ENCODE results near the gene ZNF358.

ZNF358 gene

GRCh38 chr19:7489609-7490044 is 26.3 kb upstream of the ZNF358 start:
- DNase-seq (ENCODE audit: low read depth) = no peak

GRCh38 chr19:7492142-7492541 is 23.8 kb upstream of the ZNF358 start:
- DNase-seq (ENCODE audit: low read depth) = no peak

GRCh38 chr19:7492558-7492957 is 23.3 kb upstream of the ZNF358 start:
- no peak for DNase-seq (ENCODE audit: low read depth)

- no peak for DNase-seq (ENCODE audit: low read depth)
Measured at GRCh38 chr19:7494416-7495098, 21.3 kb upstream of the ZNF358 start.

- no peak for DNase-seq (ENCODE audit: low read depth)
Measured at GRCh38 chr19:7497292-7497691, 18.6 kb upstream of the ZNF358 start.

GRCh38 chr19:7500811-7501450 is 15.0 kb upstream of the ZNF358 start:
- DNase-seq (ENCODE audit: low read depth) = no peak

GRCh38 chr19:7502552-7502951 is 13.4 kb upstream of the ZNF358 start:
- no peak for DNase-seq (ENCODE audit: low read depth)

- DNase-seq (ENCODE audit: low read depth) = no peak
Measured at GRCh38 chr19:7504684-7505083, 11.2 kb upstream of the ZNF358 start.

- no peak for DNase-seq (ENCODE audit: low read depth)
Measured at GRCh38 chr19:7505288-7505681, 10.6 kb upstream of the ZNF358 start.

- DNase-seq (ENCODE audit: low read depth) = no peak
Measured at GRCh38 chr19:7505682-7506384, 10.1 kb upstream of the ZNF358 start.

- DNase-seq (ENCODE audit: low read depth) = no peak
Measured at GRCh38 chr19:7506385-7507328, 9.2 kb upstream of the ZNF358 start.

- DNase-seq (ENCODE audit: low read depth) = no peak
Measured at GRCh38 chr19:7507884-7508283, 8.0 kb upstream of the ZNF358 start.

GRCh38 chr19:7509625-7510024 is 6.3 kb upstream of the ZNF358 start:
- no peak for DNase-seq (ENCODE audit: low read depth)

- DNase-seq (ENCODE audit: low read depth) = no peak
Measured at GRCh38 chr19:7512400-7512851, 3.5 kb upstream of the ZNF358 start.

GRCh38 chr19:7513809-7514642 is 1.9 kb upstream of the ZNF358 start:
- DNase-seq (ENCODE audit: low read depth) = no peak

- DNase-seq (ENCODE audit: low read depth) = no peak
Measured at GRCh38 chr19:7515110-7515644, 726 bp upstream of the ZNF358 start.

GRCh38 chr19:7516333-7516732 is 430 bp downstream of the ZNF358 start:
- DNase-seq (ENCODE audit: low read depth) = no peak

- DNase-seq (ENCODE audit: low read depth) = no peak
Measured at GRCh38 chr19:7516878-7517277, 975 bp downstream of the ZNF358 start.

- no peak for DNase-seq (ENCODE audit: low read depth)
Measured at GRCh38 chr19:7519361-7520130, 3.6 kb downstream of the ZNF358 start.

Measured in stimulated activated CD8-positive, alpha-beta memory T cell treated with anti-CD3 and anti-CD28 coated beads, Interleukin-12 subunit alpha, Interleukin-12 subunit beta, amount 100 ng/mL, for 1 hour (primary cell).